H1 (cell line): ENCODE measurements around the gene SPON2. TPM values are rescaled to one million over a fixed set of nuclear protein-coding genes. Genes with fewer than 3 reads are reported as not detected.

Experiments
- CTCF ChIA-PET: fragments of 300-600 bp; sonication (Branson Sonifier 250); formaldehyde crosslinking; loops from one replicate; lab custom pipeline; 2021; ENCODE audit not compliant: partially characterized antibody; lab: Charles Lee
- POLR2A ChIA-PET: fragments of 300-600 bp; sonication (Branson Sonifier 250); formaldehyde crosslinking; loops from one replicate; lab custom pipeline; 2021; ENCODE audit warnings: inconsistent platforms; ENCODE audit not compliant: partially characterized antibody; lab: Charles Lee
- DNase-seq, 2 experiments: peaks; one replicate each; pipeline versions ENCODE4 v3.0.0 to v3.0.0-alpha.2; 2010 to 2022; ENCODE audit warnings: low spot score in 2 of 2, low read depth in 1 of 2, mixed read lengths in 1 of 2
- FAIRE-seq: peaks from 2 replicates; lab custom pipeline; 2011; peaks lifted over from hg19 to GRCh38; lab: Jason Lieb, UNC
- H2AFZ ChIP-seq: 2 replicates; pipeline ENCODE4 v1.8.1; 2012; ENCODE audit warnings: low read length, inconsistent platforms
- H2AK5ac ChIP-seq: 2 replicates; pipeline ENCODE4 v1.6.1; 2013; ENCODE audit warnings: low read depth, low read length
- H2BK120ac ChIP-seq: replicated peaks from 2 replicates; pipeline ENCODE3; 2013; ENCODE audit warnings: low read depth, low read length, inconsistent platforms
- H2BK12ac ChIP-seq: 2 replicates; pipeline ENCODE4 v1.6.1; 2013; ENCODE audit warnings: low read depth, low read length
- H2BK15ac ChIP-seq: 2 replicates; pipeline ENCODE4 v1.6.1; 2013; ENCODE audit warnings: low read length
- H2BK20ac ChIP-seq: 2 replicates; pipeline ENCODE4 v1.6.1; 2013; ENCODE audit warnings: low read length
- H2BK5ac ChIP-seq: 2 replicates; pipeline ENCODE4 v1.6.1; 2013; ENCODE audit warnings: low read depth, low read length
- H3K14ac ChIP-seq: 2 replicates; pipeline ENCODE4 v1.6.1; 2013; ENCODE audit warnings: inconsistent platforms; ENCODE audit not compliant: insufficient read length
- H3K18ac ChIP-seq: 2 replicates; pipeline ENCODE4 v1.6.1; 2013; ENCODE audit warnings: low read length; ENCODE audit errors: extremely low read depth
- H3K23ac ChIP-seq: 2 replicates; pipeline ENCODE4 v1.6.1; 2013; ENCODE audit warnings: inconsistent platforms; ENCODE audit not compliant: insufficient read length
- H3K23me2 ChIP-seq: 2 replicates; pipeline ENCODE4 v1.6.1; 2013; ENCODE audit warnings: low read depth, low read length
- H3K27ac ChIP-seq: 2 replicates; pipeline ENCODE4 v1.6.1; 2011; ENCODE audit warnings: low read depth, low read length, inconsistent platforms
- H3K27me3 ChIP-seq, 4 experiments: replicated peaks in 1 of 4; 1 replicate in 1 of 4; 2 replicates in 3 of 4; pipeline versions ENCODE4 v1.6.1 to v1.8.1; 2011 to 2013; ENCODE audit warnings: low read length in 3 of 4, mild to moderate bottlenecking in 3 of 4, inconsistent platforms in 2 of 4, mixed read lengths in 2 of 4, moderate library complexity in 1 of 4; ENCODE audit not compliant: control insufficient read depth in 3 of 4, insufficient read depth in 3 of 4; ENCODE audit errors: extremely low read depth in 1 of 4
- H3K36me3 ChIP-seq, 4 experiments: 2 replicates each; pipeline versions ENCODE4 v1.6.1 to v1.8.1; 2011 to 2013; ENCODE audit warnings: mild to moderate bottlenecking in 4 of 4, low read length in 3 of 4, moderate library complexity in 2 of 4, control low read depth in 1 of 4, inconsistent platforms in 1 of 4; ENCODE audit not compliant: insufficient read depth in 4 of 4, control insufficient read depth in 2 of 4
- H3K4ac ChIP-seq: replicated peaks from 2 replicates; pipeline ENCODE3; 2013; ENCODE audit warnings: low read length, low read depth, mixed read lengths, inconsistent platforms; ENCODE audit not compliant: insufficient read length
- H3K4me1 ChIP-seq, 4 experiments: replicated peaks in 1 of 4; 1 replicate in 1 of 4; 2 replicates in 3 of 4; pipeline versions ENCODE4 v1.6.1 to v1.8.1; 2011 to 2013; ENCODE audit warnings: low read length in 3 of 4, inconsistent platforms in 2 of 4, mixed read lengths in 1 of 4; ENCODE audit not compliant: insufficient read depth in 4 of 4, control insufficient read depth in 3 of 4
- H3K4me2 ChIP-seq, 2 experiments: 2 replicates each; pipeline versions ENCODE4 v1.6.1 to v1.8.1; 2011 to 2013; ENCODE audit warnings: low read depth in 2 of 2, low read length in 2 of 2, control low read depth in 1 of 2, inconsistent platforms in 1 of 2, mild to moderate bottlenecking in 1 of 2; ENCODE audit not compliant: insufficient read depth in 1 of 2
- H3K4me3 ChIP-seq, 4 experiments: fragments of 200-600, 300-600 bp in 1 of 4; sonication (generic), shearing (Covaris generic), sonication (Bioruptor Twin) in 1 of 4; 2 replicates each; pipeline versions ENCODE4 v1.5.1 to v1.8.1; 2011 to 2016; ENCODE audit warnings: low read length in 4 of 4, low read depth in 3 of 4, control low read depth in 2 of 4, inconsistent platforms in 2 of 4, mild to moderate bottlenecking in 2 of 4, mixed read lengths in 1 of 4, moderate library complexity in 1 of 4; ENCODE audit not compliant: insufficient read depth in 2 of 4; ENCODE audit errors: extremely low read depth in 1 of 4
- H3K56ac ChIP-seq: replicated peaks from 2 replicates; pipeline ENCODE3; 2013; ENCODE audit warnings: low read depth, mild to moderate bottlenecking, mixed read lengths, low read length, inconsistent platforms; ENCODE audit not compliant: insufficient read length
- H3K79me1 ChIP-seq: 2 replicates; pipeline ENCODE4 v1.6.1; 2013; ENCODE audit warnings: low read depth, low read length, control low read depth
- H3K79me2 ChIP-seq, 2 experiments: 2 replicates each; pipeline versions ENCODE4 v1.6.1 to v1.8.1; 2012 to 2013; ENCODE audit warnings: low read length in 2 of 2, mild to moderate bottlenecking in 2 of 2, inconsistent platforms in 1 of 2; ENCODE audit not compliant: insufficient read depth in 2 of 2, control insufficient read depth in 1 of 2
- H3K9ac ChIP-seq, 4 experiments: replicated peaks in 1 of 4; 1 replicate in 1 of 4; 2 replicates in 3 of 4; pipeline versions ENCODE4 v1.6.1 to v1.8.1; 2011 to 2013; ENCODE audit warnings: low read depth in 3 of 4, low read length in 3 of 4, control low read depth in 2 of 4, mild to moderate bottlenecking in 2 of 4, moderate library complexity in 2 of 4, inconsistent platforms in 1 of 4; ENCODE audit errors: extremely low read depth in 1 of 4
- H3K9me3 ChIP-seq, 2 experiments: 2 replicates each; pipeline versions ENCODE4 v1.6.1 to v1.8.1; 2012 to 2013; ENCODE audit warnings: mild to moderate bottlenecking in 2 of 2, moderate library complexity in 2 of 2, control low read depth in 1 of 2, inconsistent platforms in 1 of 2, low read depth in 1 of 2, low read length in 1 of 2, mixed read lengths in 1 of 2; ENCODE audit not compliant: insufficient read depth in 2 of 2
- H4K20me1 ChIP-seq, 2 experiments: replicated peaks in 1 of 2; 2 replicates each; pipeline versions ENCODE3 to v1.8.1; 2011 to 2013; ENCODE audit warnings: inconsistent platforms in 2 of 2, low read length in 2 of 2, mild to moderate bottlenecking in 1 of 2; ENCODE audit not compliant: insufficient read depth in 2 of 2, control insufficient read depth in 1 of 2
- H4K5ac ChIP-seq: 2 replicates; pipeline ENCODE4 v1.6.1; 2013; ENCODE audit warnings: low read length, low read depth, mixed read lengths, inconsistent platforms; ENCODE audit not compliant: insufficient read length
- H4K8ac ChIP-seq: 2 replicates; pipeline ENCODE4 v1.8.0; 2013; ENCODE audit warnings: mild to moderate bottlenecking, moderate library complexity, low read length, inconsistent platforms; ENCODE audit not compliant: insufficient read depth; ENCODE audit errors: extremely low read depth
- H4K91ac ChIP-seq: replicated peaks from 2 replicates; pipeline ENCODE3; 2013; ENCODE audit warnings: low read length, mixed read lengths, inconsistent platforms; ENCODE audit not compliant: insufficient read length
- ASH2L ChIP-seq: fragments of 200-600, 300-600 bp; sonication (generic); IDR thresholded peaks from one replicate; pipeline ENCODE4 v1.7.1; 2017; ENCODE audit warnings: low read length
- CREB1 ChIP-seq: IDR thresholded peaks from 2 replicates; pipeline ENCODE4 v1.6.1; 2012; ENCODE audit warnings: inconsistent platforms
- EZH2 ChIP-seq: fragments of 200-600 bp; sonication (generic); IDR thresholded peaks from 2 replicates; pipeline ENCODE4 v1.7.1; 2012; ENCODE audit warnings: low read depth, mild to moderate bottlenecking, moderate library complexity, low read length, inconsistent platforms; ENCODE audit not compliant: severe bottlenecking
- KDM1A ChIP-seq: fragments of 200-600, 300-600 bp; sonication (generic); IDR thresholded peaks from 2 replicates; pipeline ENCODE4 v1.7.1; 2016; ENCODE audit warnings: mild to moderate bottlenecking, low read length, borderline replicate concordance
- MAFK ChIP-seq: IDR thresholded peaks from 2 replicates; pipeline ENCODE4 v1.6.1; 2012; ENCODE audit warnings: low read depth, mild to moderate bottlenecking, improper control_type of control experiment, low read length
- RXRA ChIP-seq: IDR thresholded peaks from 2 replicates; pipeline ENCODE4 v1.6.1; 2011; ENCODE audit warnings: low read depth, mild to moderate bottlenecking, low read length, moderate library complexity; ENCODE audit not compliant: insufficient read depth
- SUZ12 ChIP-seq: fragments of 200-600 bp; sonication (generic); IDR thresholded peaks from 2 replicates; pipeline ENCODE4 v1.6.1; 2012; ENCODE audit warnings: mild to moderate bottlenecking, inconsistent platforms, low read length, moderate library complexity, mixed read lengths
- TCF12 ChIP-seq: IDR thresholded peaks from 2 replicates; pipeline ENCODE4 v1.6.1; 2011; ENCODE audit warnings: low read depth, mild to moderate bottlenecking, low read length
- ZNF274 ChIP-seq: IDR thresholded peaks from 2 replicates; pipeline ENCODE4 v1.7.0; 2012; ENCODE audit warnings: low read length, borderline replicate concordance; ENCODE audit errors: extremely low read depth
- WGBS, 2 experiments: shearing (Covaris generic) in 1 of 2; methylation state at CpG; one replicate each; pipeline versions ENCODE4 v1.1.6 to v1.1.7; 2013 to 2015; ENCODE audit warnings: low lambda C conversion rate in 2 of 2, mixed read lengths in 2 of 2, inconsistent platforms in 1 of 2, low coverage in 1 of 2, missing lambda C conversion rate in 1 of 2; ENCODE audit not compliant: insufficient replicate concordance in 2 of 2, insufficient coverage in 1 of 2, insufficient read length in 1 of 2; ENCODE audit errors: extremely low coverage in 1 of 2, missing lambda C conversion rate in 1 of 2; 5-methylcytosine and 5-hydroxymethylcytosine counted together
- polyA plus RNA-seq, 7 experiments: library from polyadenylated mRNA; depleted of rRNA in 3 of 7; stranded (reverse) in 5 of 7; unstranded in 2 of 7; fragments of >200 nt in 5 of 7; fragments of 200-250 nt in 2 of 7; gene quantifications; 1 replicate in 5 of 7; 2 replicates in 1 of 7; 4 replicates in 1 of 7; pipeline versions ENCODE4 v1.2.1 to v1.2.3, GENCODE V29; 2011 to 2013; ENCODE audit warnings: missing spikeins in 2 of 7, mixed read lengths in 2 of 7
- total RNA-seq: library from RNA; stranded (reverse); fragmentation: NEBNext Ultra II Directional; extraction: Animal tissue kit (Norgen Biotek cat#: 25700); gene quantifications from 2 replicates; pipeline ENCODE4 v1.2.1, GENCODE V29; 2021
- TF ChIP-seq, protein P1 (sequence below): IDR thresholded peaks from 2 replicates; pipeline ENCODE4 v1.6.1; 2012; ENCODE audit warnings: inconsistent platforms
- TF ChIP-seq, protein P2 (sequence below): IDR thresholded peaks from 2 replicates; pipeline ENCODE4 v1.6.1; 2012; ENCODE audit warnings: low read length, inconsistent platforms

The SPON2 gene
- total and polyA plus RNA-seq, 2 of the 8 experiments (the other 6 are each of a cell fraction or from before 2014, with no cell fraction given) = 2.8 to 3.2 TPM

GRCh38 chr4:1199556-1200331 is 27.4 kb upstream of the SPON2 start:
- H3K23me2 ChIP-seq = no peaks in the 10 kb centered on the region
- H2BK20ac ChIP-seq = no peak overlapping the region
- no peak overlapping the region for H3K4ac ChIP-seq
- H3K27ac ChIP-seq = no peak overlapping the region
- ChIA-PET POLR2A (no interaction called here), CTCF (interaction anchor here (1.1 kb wide), 1 partner anchor 42 kb away, joined by 3 read pairs; no protein-coding TSS in a partner anchor)
- 87% methylated on average over 25 of the region's 27 CpGs; no CpG with 5 or more reads in 1 of the 2 experiments for WGBS, 2 experiments
- no peak overlapping the region for H2BK15ac ChIP-seq
- no peak overlapping the region for H2AFZ ChIP-seq
- H4K20me1 ChIP-seq = no peaks in the 10 kb centered on the region
- H4K5ac ChIP-seq = no peak overlapping the region
- H4K8ac ChIP-seq = peak overlapping the region; percentile 28; the same call in 1 of the 2 replicates
- H3K4me2 ChIP-seq = no peak overlapping the region
- no peak overlapping the region for H2BK5ac ChIP-seq
- no peak overlapping the region for H4K91ac ChIP-seq
- H3K79me2 ChIP-seq = no peaks in the 10 kb centered on the region
- H3K4me3 ChIP-seq = no peak overlapping the region
- FAIRE-seq = no peak
- H3K56ac ChIP-seq = no peak overlapping the region
- no peaks in the 10 kb centered on the region for H3K79me1 ChIP-seq
- no peak overlapping the region for H2BK120ac ChIP-seq
- H2BK12ac ChIP-seq = no peak overlapping the region
- no peak overlapping the region for H3K23ac ChIP-seq
- H3K18ac ChIP-seq = no peak overlapping the region
- H3K36me3 ChIP-seq = no peaks in the 10 kb centered on the region
- no peak overlapping the region for H2AK5ac ChIP-seq
- H3K14ac ChIP-seq = no peak overlapping the region
- DNase-seq = no peak
- no peak overlapping the region for H3K9ac ChIP-seq
- no peaks in the 10 kb centered on the region for H3K9me3 ChIP-seq
- H3K4me1 ChIP-seq = no peaks in the 10 kb centered on the region
- no peaks in the 10 kb centered on the region; a peak in 2 of 7 replicates for H3K27me3 ChIP-seq
- TF ChIP-seq, protein P1, sequence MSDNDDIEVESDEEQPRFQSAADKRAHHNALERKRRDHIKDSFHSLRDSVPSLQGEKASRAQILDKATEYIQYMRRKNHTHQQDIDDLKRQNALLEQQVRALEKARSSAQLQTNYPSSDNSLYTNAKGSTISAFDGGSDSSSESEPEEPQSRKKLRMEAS = no peak
- TF ChIP-seq, protein P2, sequence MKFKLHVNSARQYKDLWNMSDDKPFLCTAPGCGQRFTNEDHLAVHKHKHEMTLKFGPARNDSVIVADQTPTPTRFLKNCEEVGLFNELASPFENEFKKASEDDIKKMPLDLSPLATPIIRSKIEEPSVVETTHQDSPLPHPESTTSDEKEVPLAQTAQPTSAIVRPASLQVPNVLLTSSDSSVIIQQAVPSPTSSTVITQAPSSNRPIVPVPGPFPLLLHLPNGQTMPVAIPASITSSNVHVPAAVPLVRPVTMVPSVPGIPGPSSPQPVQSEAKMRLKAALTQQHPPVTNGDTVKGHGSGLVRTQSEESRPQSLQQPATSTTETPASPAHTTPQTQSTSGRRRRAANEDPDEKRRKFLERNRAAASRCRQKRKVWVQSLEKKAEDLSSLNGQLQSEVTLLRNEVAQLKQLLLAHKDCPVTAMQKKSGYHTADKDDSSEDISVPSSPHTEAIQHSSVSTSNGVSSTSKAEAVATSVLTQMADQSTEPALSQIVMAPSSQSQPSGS = no peak
- TF ChIP-seq MAFK = no peak
- TF ChIP-seq ZNF274 = no peak
- TF ChIP-seq EZH2 = no peak
- TF ChIP-seq TCF12 = no peak
- TF ChIP-seq CREB1 = no peak
- no peak for TF ChIP-seq RXRA
- no peak for TF ChIP-seq SUZ12
- TF ChIP-seq ASH2L = no peak
- TF ChIP-seq KDM1A = no peak
